MM.1S (cell line): Measurements from ENCODE around the gene SCGB1A1.

ENCODE experiments used
- DNase-seq: peaks from one replicate; pipeline ENCODE4 v3.0.0-alpha.2; 2015
- H2AFZ ChIP-seq: fragments of 300-600 bp; sonication (generic); 2 replicates; pipeline ENCODE4 v1.6.0; 2016; ENCODE audit warnings: antibody characterized with exemption, low read length
- H3F3A ChIP-seq: fragments of 300-600 bp; sonication (generic); 2 replicates; pipeline ENCODE4 v1.6.1; 2016; ENCODE audit warnings: mild to moderate bottlenecking, antibody characterized with exemption, low read length, moderate library complexity, mixed read lengths; ENCODE audit not compliant: insufficient read depth
- H3K27ac ChIP-seq: fragments of 300-600 bp; sonication (generic); 2 replicates; pipeline ENCODE4 v1.5.1; 2016; ENCODE audit warnings: mild to moderate bottlenecking, low read length
- H3K27me3 ChIP-seq: fragments of 300-600 bp; sonication (generic); replicated peaks from 2 replicates; pipeline ENCODE4 v1.6.0; 2016; ENCODE audit warnings: low read length; ENCODE audit not compliant: insufficient read depth
- H3K36me3 ChIP-seq: fragments of 300-600 bp; sonication (generic); replicated peaks from 2 replicates; pipeline ENCODE4 v1.6.1; 2016; ENCODE audit warnings: mild to moderate bottlenecking, low read length, mixed read lengths; ENCODE audit not compliant: insufficient read depth
- H3K4me1 ChIP-seq: fragments of 300-600 bp; sonication (generic); 2 replicates; pipeline ENCODE4 v1.6.1; 2016; ENCODE audit warnings: low read length, mixed read lengths
- H3K4me2 ChIP-seq: fragments of 300-600 bp; sonication (generic); 2 replicates; pipeline ENCODE4 v1.6.0; 2016; ENCODE audit warnings: low read depth, low read length
- H3K4me3 ChIP-seq: fragments of 300-600 bp; sonication (generic); 2 replicates; pipeline ENCODE4 v1.5.1; 2016; ENCODE audit warnings: low read length, mixed read lengths
- H3K79me2 ChIP-seq: fragments of 300-600 bp; sonication (generic); 2 replicates; pipeline ENCODE4 v1.6.1; 2016; ENCODE audit warnings: mixed run types, low read length, mixed read lengths
- H3K9ac ChIP-seq: fragments of 300-600 bp; sonication (generic); 2 replicates; pipeline ENCODE4 v1.6.1; 2016; ENCODE audit warnings: low read length, mixed read lengths
- H3K9me2 ChIP-seq: fragments of 300-600 bp; sonication (generic); replicated peaks from 2 replicates; pipeline ENCODE4 v1.6.1; 2016; ENCODE audit warnings: mild to moderate bottlenecking, low read length, mixed read lengths; ENCODE audit not compliant: insufficient read depth
- H3K9me3 ChIP-seq: fragments of 300-600 bp; sonication (generic); replicated peaks from 2 replicates; pipeline ENCODE4 v1.6.1; 2016; ENCODE audit warnings: mild to moderate bottlenecking, low read length, mixed read lengths; ENCODE audit not compliant: insufficient read depth
- H4K20me1 ChIP-seq: fragments of 300-600 bp; sonication (generic); 2 replicates; pipeline ENCODE4 v1.6.1; 2016; ENCODE audit warnings: mild to moderate bottlenecking, low read length, moderate library complexity, mixed read lengths; ENCODE audit not compliant: insufficient read depth
- CTCF ChIP-seq: fragments of 300-600 bp; sonication (generic); IDR thresholded peaks from 2 replicates; pipeline ENCODE4 v1.5.1; 2016; ENCODE audit warnings: antibody characterized with exemption, low read length, mixed read lengths
- EZH2 ChIP-seq: fragments of 300-600 bp; sonication (generic); optimal IDR thresholded peaks from 2 replicates; pipeline ENCODE3; 2017; ENCODE audit warnings: low read depth, mild to moderate bottlenecking, antibody characterized with exemption, low read length, mixed read lengths
- EZH2phosphoT487 ChIP-seq: fragments of 300-600 bp; sonication (generic); IDR thresholded peaks from 2 replicates; pipeline ENCODE4 v1.6.1; 2018; ENCODE audit warnings: antibody characterized with exemption, low read length

SCGB1A1 gene

GRCh38 chr11:62466444-62466843 lies 47.6 kb downstream of the SCGB1A1 start:
- H3K36me3 ChIP-seq, result no peaks in the 10 kb centered on the region
- H4K20me1 ChIP-seq, result no peaks in the 10 kb centered on the region
- no peaks in the 10 kb centered on the region for H3K9me3 ChIP-seq
- no peak overlapping the region for H3K4me3 ChIP-seq
- no peak overlapping the region for H3K4me2 ChIP-seq
- H3K9ac ChIP-seq, result no peak overlapping the region
- peaks cover 21% of the 10 kb centered on the region for H3K4me1 ChIP-seq
- no peaks in the 10 kb centered on the region for H3K27me3 ChIP-seq
- no peak for TF ChIP-seq CTCF
- TF ChIP-seq EZH2phosphoT487, result no peak
- TF ChIP-seq EZH2, result no peak
- H2AFZ ChIP-seq, result no peak overlapping the region
- no peak for DNase-seq
- H3K27ac ChIP-seq, result no peak overlapping the region
- peaks cover 19% of the 10 kb centered on the region for H3F3A ChIP-seq
- H3K9me2 ChIP-seq, result no peaks in the 10 kb centered on the region
- no peaks in the 10 kb centered on the region for H3K79me2 ChIP-seq

GRCh38 chr11:62468577-62468976 lies 49.7 kb downstream of the SCGB1A1 start:
- H2AFZ ChIP-seq, result no peak overlapping the region
- H3K4me1 ChIP-seq, result peaks cover 6% of the 10 kb centered on the region; the same call in 1 of the 2 replicates

GRCh38 chr11:62471603-62472002 lies 52.8 kb downstream of the SCGB1A1 start:
- Histone ChIP-seq H3K9ac (no peak overlapping the region), H3K4me2 (no peak overlapping the region)
- no peak for DNase-seq

More at GRCh38 chr11:62468577-62468976, 49.7 kb downstream of the SCGB1A1 start:
- H3K36me3 ChIP-seq, result no peaks in the 10 kb centered on the region
- TF ChIP-seq EZH2phosphoT487, result no peak
- TF ChIP-seq CTCF, result no peak
- TF ChIP-seq EZH2, result no peak
- no peaks in the 10 kb centered on the region for H3K79me2 ChIP-seq
- H3K4me3 ChIP-seq, result no peak overlapping the region
- H3K4me2 ChIP-seq, result no peak overlapping the region
- no peaks in the 10 kb centered on the region for H3K27me3 ChIP-seq
- H3K9me2 ChIP-seq, result no peaks in the 10 kb centered on the region
- no peak for DNase-seq
- H4K20me1 ChIP-seq, result no peaks in the 10 kb centered on the region
- no peak overlapping the region for H3K9ac ChIP-seq
- H3K9me3 ChIP-seq, result no peaks in the 10 kb centered on the region
- no peaks in the 10 kb centered on the region for H3F3A ChIP-seq
- no peak overlapping the region for H3K27ac ChIP-seq

More at GRCh38 chr11:62471603-62472002, 52.8 kb downstream of the SCGB1A1 start:
- Histone ChIP-seq H3K36me3 (no peaks in the 10 kb centered on the region), H3K9me3 (no peaks in the 10 kb centered on the region), H3K9me2 (no peaks in the 10 kb centered on the region), H3K27me3 (no peaks in the 10 kb centered on the region; the same call in 1 of the 2 replicates), H2AFZ (no peak overlapping the region), H3K4me3 (no peak overlapping the region), H3F3A (no peaks in the 10 kb centered on the region), H4K20me1 (no peaks in the 10 kb centered on the region), H3K4me1 (no peaks in the 10 kb centered on the region), H3K27ac (no peak overlapping the region), H3K79me2 (no peaks in the 10 kb centered on the region)
- TF ChIP-seq CTCF, result no peak
- no peak for TF ChIP-seq EZH2
- no peak for TF ChIP-seq EZH2phosphoT487
